ENCODE measurements around the gene TTLL6.
A peak's percentile ranks its signal among the peaks of the same experiment; 100 is the strongest.
"Not testable (repeated sequence)": the region's sequence is repeated elsewhere in the genome, so short reads cannot be mapped to it uniquely, and the experiment has no call there.

The TTLL6 gene

DNA sequence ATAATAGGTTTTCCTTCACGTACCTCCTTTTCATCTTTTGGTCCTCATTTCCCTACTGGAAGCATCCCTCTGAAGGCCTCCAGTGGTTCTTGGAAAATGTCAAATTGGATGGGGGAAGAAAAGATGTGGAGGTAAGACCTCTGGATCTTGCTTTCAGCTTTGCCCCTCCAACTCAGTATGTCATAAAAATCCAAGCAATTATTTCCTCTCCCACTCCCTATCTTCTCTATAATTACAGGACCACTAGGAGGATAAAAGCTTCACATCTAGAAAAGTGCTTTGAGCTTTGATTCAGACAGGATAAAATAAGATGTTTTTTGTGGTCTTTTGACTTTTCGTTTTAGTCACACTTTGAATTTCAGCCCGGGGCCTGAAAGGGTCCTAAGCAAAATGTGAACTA, 1.7 kb downstream of the TTLL6 start:
- no peak for DNase-seq (ENCODE audit: low spot score)

DNA sequence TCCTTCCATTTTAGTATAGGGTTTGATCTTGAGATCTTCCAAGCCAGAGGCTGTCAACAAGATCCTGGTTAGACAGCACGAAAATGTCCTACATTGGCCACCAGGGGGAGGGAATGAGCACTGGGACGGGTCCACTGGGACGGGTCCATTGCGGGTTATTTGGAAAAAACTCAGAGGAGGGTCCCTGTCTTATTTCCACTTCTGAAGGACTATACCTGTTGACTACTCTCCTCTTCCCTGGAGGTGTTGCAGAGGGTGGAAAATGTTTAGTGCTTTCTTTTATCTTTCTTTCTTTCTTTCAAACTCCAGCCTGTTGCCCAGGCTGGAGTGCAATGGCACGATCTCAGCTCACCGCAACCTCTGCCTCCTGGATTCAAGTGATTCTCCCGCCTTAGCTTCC, 2.5 kb downstream of the TTLL6 start:
- DNase-seq (ENCODE audit: low spot score) = peak; percentile 74

DNA sequence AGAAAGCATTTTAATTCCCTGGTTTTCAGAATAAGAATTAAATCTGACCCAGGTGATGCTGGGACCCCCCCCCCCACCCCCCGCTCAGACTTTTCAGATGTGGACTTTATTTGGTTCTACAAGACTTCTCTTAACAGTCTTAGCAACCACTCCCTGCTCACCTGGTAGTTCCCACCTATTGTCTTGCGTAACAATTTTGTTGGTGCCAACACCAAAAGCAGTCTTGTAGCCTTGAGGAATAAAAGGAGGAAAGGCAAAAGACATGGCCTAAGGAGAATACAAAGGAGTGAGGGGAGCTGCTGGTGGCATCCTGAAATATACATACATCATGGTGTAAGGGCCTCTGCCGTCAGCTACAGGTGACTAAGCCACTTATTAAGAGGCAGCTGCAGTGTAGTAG, 5.0 kb downstream of the TTLL6 start:
- DNase-seq (ENCODE audit: low spot score) = no peak

DNA sequence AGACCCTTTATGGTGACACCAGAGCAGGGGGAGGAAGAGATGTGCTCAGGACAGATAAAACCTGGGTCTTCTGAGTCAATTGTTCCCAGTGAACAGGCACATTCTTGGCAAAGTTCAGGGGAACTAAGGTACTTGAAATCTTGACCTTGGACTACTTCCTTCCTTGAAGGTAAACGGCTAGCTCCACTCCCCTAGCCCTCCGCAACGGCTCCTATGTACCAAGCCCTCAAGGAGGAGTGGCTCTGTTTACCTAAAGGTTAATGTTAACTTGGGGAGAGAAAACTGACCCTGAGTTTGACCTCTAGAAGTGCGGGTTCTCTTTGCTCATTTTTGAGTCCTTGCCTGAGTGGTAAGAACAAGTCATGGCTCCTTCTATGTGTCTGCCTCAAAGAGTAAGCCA, 7.8 kb downstream of the TTLL6 start:
- DNase-seq (ENCODE audit: low spot score) = no peak

DNA sequence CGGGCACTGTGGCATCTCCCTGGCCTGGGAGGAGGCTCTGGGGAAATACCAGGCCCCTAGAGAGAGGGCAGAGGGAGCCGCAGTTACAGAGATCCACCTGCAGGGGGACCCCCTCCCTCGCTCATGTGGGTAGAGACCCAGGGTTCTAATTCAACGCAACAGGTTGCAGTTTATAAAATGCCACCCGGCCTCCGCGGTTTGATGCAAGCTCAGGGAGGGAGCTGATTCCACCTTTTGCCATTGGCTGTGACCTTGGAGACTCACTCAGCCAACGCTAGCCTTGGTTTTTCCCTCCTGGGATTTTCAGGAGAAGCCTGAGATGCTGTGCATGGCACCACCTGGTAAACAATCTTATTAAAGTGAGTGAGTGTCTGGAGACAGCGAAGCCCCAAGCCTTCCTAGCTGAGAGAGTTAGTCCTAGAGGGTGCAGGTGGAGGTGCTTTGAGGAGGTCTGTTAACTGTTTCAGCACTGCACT, 12.1 kb downstream of the TTLL6 start:
- DNase-seq (ENCODE audit: low spot score) = peak; percentile 92

DNA sequence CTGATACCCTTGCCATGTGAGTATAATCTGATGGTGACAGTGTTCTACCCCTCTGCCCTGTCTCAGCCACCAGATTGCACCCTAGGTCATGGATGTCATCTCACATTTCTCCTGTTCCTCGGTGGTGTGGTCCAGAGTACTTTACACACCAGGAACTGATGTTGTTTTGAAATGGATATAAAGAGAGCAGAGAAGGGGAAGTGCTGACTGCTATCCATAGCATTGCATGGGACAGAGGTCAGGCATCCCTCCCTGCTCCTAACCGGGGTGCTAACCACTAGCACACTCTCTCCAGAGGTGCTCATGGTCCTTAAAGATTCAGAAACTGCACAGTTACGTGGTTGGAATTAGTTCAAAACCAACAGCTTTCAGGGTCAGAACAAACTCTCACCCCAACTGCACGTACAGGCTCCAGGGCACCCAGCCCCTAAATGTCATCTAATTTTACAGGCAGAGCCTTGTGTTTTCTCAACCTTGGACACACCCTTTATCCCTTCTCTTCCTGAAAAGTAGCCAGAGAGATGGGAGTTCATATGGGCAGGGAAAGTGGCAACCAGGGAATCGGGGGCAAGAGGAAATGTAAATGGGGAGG, 16.3 kb downstream of the TTLL6 start:
- no peak for DNase-seq (ENCODE audit: low spot score)

DNA sequence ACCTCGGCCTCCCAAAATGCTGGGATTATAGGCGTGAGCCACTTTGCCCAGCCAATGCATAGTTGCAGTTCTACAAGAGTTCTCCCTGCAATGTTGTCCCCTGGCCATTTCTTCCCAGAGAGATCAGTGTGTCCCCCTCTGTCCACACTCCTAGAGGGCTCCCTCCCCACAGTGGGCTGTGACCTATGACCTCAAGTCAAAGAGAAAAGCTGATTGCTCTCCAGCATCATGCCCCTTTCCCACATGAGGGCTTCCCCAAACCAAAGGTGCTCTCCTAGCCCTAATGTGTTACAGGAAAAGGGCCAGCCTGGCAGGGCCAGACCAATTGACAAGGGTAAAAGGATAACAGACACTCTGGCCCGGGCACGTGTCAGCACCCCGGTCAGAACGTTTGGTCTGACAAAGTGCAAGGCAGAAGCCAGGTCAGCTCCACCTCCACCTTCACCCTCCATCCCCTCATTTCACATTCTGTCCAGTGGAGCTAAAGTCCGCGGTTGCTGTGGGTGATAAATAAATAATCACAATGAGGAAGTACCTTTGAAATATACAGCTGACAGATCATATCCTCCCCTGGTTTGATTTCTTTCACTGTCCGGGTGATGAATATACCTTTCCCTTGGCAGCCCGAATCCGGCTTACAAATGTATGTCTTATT, 17.8 kb downstream of the TTLL6 start:
- DNase-seq (ENCODE audit: low spot score) = no peak

DNA sequence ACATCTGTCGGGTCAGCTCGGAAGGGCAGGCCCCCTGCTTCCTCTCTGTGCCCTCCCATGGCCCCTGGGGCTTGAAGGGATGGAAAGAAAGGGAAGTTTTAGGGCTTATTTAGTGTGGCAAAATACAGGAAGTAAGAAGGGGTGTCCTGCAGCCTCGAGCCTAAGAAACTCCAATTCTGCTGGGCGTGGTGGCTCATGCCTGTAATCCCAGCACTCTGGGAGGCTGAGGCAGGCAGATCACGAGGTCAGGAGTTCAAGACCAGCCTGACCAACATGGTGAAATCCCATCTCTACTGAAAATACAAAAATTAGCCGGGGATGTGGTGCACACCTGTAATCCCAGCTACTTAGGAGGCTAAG, 20.9 kb downstream of the TTLL6 start:
- not testable (repeated sequence) for DNase-seq (ENCODE audit: low spot score)

DNA sequence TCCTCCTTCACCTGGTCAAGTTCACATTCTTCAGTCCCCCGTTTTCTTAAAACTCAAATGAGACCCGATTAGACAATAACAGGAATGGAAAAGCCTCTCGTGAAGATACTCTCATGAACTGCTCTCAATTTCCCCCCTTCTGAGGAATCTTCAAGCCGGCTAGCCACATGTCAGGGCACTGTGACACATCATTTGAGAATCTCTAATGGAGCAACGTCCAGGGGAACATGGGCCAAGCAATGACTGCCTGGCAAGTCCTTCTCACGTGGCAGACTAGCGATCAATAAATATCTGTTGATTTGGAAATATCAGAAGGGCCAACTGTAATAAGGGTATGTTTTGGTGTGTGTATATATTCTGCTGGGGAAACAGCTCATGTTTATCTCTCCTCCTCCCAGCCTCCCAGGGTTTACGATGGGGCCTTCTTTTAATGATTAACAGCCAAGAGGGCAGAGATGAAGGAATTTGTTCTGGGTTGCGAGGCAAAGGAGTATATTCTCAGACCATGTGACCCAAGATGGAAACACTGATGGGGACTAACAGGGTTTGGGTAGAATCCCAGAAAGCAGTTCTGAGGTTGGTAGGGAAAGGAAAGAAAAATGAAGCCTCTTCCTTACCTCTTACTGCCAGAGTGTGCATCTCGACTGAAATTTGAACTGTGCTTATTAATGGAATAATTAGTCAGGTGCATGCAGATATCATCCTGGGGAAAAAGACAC, 21.4 kb downstream of the TTLL6 start:
- DNase-seq (ENCODE audit: low spot score) = no peak

DNA sequence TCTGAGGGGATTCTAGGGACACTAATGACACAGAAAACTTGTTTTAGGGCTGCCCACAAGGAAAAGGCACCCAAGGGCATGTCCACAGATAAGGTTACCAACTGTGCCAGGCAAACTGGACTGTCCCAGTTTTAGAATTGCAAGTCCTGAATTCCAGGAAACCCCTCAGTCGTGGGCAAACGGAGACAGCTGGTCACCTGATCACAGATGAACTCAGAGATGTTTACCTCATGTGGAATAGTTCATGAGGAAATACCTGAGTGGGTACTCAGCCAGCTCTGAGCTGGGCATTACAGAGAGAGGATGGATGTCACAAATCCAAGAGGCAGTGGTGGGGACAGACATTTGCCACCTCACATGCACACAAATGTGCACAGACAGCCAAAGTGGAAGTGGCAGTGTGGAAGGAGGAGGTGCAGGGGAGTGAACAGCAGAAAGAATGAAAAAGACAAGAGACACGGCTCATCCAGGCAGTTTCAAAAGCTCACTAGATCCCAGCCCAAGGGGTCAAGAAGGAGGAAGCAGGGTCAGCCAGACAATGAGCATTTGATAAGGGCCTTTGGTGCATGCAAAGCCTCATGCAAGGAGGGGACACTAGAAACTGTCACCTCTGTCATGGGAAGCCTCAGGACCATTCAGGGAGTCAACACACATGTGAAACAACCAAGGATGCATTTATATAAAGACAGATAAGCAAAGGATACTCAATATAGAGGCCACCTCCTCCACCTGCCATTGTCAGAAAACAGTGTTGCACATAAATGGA, 24.8 kb downstream of the TTLL6 start:
- no peak for DNase-seq (ENCODE audit: low spot score)

DNA sequence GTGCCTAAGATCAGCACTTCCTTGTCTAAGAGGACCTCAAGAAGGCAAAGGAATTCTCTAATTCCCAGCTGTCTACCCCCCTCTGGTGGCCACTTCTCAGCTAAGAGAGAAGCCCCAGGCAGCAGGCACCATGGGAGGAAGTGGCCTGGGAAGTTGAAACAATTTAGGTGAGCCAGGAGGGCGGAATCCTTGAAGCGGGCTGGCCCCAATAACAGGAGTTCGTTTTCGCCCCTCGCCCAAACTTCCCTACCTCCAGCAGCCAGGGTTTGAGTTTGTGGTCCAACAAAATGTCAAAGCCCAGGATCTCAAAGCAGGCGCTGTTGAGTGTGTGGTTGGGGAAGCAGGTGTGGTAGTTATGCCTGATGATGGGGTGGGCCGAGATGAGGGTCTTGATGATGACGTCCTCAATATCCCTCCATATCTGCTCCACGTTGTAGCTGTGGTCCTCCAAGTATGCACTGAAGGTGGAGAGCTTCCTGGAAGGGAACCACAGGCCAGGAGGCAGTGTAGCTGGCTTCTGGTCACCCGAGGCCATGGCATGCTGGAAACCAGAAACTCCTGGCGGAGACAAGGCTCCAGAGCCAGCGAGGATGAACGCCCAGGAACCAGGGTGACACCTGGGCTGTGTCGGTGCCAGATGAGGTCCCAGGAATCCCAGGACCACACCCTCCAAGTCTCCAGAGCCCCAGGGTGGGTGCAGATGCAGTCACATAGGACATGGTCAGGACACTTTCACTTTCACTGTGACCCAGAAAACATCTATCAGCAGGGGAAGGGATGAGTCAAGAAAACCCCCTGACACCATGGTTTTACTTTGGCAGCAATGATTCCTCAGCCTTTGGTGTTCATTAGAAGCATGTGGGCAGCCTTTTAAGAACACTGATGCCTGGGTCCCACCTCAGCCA, 25.6 kb downstream of the TTLL6 start:
- peak; percentile 86 for DNase-seq (ENCODE audit: low spot score)

DNA sequence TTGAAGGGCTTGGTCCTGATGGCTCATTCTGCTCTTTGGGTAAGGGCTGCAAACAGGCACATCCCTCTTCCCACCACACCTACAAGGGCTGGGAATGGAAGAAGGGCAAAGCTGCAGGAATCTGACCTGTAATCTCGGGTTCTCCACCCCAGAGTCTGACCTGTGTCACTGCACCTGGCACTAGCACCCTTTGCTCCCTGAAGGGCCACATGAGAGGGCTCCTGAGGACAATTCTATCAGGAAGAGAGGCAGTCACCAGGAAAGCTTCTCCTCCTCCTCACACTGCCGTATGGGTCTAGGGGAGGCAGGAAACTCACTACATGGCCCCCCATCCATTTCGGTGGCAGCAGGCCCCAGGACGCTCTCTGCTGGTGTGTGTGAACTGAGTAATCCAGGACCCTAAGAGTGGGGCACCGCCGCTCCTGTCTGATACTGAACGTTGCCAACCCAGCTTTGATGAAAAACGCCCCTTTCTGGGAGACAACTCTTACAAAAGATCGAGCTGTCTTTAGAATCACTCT, 26.4 kb downstream of the TTLL6 start:
- no peak for DNase-seq (ENCODE audit: low spot score)

DNA sequence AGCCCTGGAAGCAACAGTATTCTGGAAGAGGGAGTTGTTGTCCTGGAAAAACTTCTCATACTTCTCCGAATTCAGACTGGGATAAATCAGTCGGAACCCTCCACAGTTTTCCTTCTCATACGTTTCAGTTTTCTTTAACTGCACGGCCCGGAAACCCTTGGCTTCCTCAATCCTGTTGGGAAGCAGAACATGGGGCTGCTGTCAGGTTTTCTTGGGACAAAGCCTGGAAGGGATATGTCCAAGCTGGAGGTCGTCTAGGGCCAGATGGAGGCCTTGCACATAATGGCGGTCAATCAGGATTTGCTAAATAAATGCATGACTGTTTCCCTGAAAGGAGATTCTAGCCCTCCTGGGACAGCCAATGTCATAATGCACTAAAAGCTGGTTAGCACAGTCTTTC, 29.2 kb downstream of the TTLL6 start:
- DNase-seq (ENCODE audit: low spot score) = no peak

DNA sequence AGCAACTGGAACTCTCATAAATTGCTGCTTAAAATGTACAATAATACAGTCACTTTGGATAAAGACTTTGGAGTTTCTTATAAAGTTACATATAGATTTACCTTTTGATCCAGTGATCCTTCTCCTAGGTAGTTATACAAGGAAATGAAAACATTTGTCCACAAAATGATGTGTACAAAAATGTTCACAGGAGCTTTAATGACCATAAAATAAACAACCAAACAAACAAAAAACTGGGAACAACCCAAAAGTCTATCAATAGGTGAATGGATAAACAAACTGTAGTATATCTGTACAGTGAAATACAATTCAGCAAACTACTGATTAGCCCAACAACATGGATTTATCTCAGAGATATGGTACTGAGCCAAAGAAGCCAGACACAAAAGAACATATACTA, 37.6 kb downstream of the TTLL6 start:
- no peak for DNase-seq (ENCODE audit: low spot score)

DNA sequence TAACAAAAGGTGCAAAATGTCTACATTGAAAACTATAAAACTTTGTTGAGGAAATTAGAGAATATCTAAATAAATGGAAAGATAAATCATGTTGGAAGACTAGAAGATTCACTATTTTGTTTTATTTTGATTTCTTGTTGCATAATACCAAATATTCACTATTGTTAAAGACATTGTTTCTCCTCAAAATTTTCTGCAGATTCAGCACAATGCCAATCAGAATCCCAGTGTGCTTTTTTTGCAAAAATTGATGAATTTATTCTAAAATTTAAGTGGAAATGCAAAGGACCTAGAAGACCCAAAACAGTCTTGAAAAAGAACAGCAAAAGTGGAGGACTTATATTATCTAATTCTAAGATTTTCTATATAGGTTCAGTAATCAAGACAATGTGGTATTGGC, 40.4 kb downstream of the TTLL6 start:
- DNase-seq (ENCODE audit: low spot score) = no peak

DNA sequence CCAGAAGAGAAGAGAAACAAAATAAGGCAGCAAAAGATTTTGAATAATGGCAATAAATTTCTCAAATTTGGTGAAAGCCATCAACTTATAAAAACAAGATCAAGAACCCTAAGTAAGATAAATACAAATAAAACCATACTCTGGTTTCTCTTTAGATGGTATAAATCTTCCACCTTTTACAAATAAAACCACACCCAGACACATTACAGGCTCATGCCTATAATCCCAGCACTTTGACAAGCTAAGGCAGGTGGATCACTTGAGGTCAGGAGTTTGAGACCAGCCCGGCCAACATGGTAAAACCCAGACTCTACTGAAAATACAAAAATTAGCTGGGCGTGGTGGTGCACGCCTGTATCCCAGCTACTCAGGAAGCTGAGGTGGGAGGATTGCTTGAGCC, 43.8 kb downstream of the TTLL6 start:
- no peak for DNase-seq (ENCODE audit: low spot score)

DNA sequence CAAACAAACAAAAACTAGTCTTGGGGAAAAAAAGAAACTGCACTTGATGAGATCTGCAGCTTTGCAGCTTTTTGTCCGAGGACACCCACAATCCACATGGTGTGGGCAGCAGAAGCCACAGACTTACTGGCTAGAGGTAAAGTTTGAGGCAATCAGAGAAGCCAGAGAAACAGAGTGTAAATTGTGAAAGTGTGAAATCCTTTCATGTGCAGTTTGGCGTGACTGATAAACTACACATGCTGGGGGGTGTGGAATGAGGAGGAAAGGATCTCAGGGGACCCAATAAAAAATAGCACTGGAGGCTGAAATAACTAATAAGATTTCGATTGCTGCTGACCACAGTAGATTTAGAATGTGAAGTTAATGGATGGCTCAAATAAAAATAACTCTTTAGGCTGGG, 46.1 kb downstream of the TTLL6 start:
- DNase-seq (ENCODE audit: low spot score) = no peak

DNA sequence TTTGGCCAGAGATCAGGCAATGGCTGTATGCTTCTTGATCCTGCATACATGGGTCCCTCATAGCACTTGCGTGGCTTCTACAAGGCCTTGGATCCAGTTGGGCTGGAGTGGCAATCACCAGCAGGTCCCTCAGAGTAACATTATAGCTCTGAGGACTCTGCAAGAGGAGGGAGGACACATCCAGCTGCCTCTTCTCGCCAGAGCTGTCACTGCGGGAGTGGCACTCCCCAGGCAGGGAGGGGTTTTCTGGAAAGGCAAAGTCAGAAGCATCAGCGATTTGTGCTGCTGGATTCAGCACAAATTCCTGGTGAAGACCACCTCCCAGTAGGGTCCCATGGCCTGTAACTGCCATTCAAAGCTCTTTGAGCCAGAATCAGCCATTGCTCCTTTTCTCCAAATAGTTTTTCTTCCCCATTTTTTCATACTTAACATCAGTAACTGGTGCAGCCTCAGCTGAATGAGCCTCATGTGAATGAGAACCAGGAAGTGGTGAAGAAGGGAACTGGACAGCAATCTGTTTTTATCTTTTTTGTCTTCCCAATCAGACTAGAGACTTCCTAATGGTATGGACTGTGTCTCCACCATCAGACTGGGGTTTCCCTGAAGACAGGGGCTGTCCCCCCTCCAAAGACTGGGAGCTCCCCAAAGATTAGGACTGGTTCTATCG, 47.9 kb downstream of the TTLL6 start:
- DNase-seq (ENCODE audit: low spot score) = no peak

DNA sequence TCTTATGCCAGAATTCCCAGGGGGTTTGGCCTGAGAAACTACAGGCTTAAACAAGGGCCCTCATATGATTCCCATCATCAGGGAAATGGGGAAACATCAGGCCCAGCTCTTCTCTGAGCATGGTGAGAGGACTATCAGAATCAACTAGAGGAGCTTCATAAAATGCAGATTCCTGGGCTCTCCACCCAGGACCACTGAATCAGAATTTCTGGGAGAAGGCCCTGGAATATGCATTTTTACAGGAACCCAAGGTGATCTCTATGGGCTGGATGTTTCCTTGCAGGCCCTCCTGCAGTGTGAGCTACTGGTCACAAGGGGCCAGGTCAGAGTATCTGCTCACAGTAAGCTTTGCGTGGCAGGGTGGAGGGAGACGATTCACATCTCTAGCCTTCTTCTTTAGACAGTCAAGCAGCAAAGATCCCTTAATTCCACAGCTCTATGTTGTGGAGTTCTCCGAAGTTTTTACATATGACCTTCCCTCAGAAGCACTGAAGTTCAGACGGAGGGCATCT, 49.7 kb downstream of the TTLL6 start:
- DNase-seq (ENCODE audit: low spot score) = no peak

DNA sequence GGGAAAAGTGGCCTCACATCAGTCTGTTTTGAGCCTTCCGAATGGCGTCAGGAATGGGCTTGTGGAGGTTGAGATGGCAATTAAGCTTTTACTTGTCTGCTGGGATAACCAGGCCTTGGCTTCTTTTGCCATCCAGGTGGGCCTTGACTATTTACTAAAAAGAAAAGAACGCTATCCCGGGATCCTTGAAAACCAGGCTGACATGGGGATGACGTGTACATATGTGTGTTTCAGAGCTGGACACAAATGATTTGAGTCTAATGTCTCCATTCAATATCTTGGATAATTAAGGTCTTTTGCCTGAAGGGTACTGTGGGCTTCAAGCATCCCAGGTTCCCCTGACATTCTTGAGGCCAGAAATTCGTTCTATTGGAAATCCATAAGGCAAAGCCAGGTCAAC, 55.9 kb downstream of the TTLL6 start:
- DNase-seq (ENCODE audit: low spot score) = no peak

DNA sequence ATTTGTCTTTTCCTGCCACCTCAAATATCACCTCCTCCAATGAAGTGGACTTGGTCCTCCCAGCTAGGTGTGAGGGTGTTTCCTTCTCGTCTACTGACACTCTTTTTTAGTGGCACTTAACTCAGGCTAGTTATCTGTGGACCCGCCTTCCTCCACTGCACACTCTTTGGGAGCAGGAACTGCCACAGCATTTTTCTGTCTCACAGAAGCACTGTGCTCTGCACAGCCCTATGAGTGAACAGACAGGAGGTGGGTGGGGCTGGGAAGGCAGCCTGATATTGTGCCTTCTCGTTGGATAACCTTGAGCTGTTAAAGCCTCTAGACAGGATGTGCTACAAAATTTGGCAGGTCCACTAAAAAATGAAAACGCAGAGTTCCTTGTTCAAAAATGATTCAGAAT, 56.6 kb downstream of the TTLL6 start:
- no peak for DNase-seq (ENCODE audit: low spot score)

Measured in ecto neural progenitor cell (in vitro differentiated cells).